Adipose tissue (tissue), 3 donors: ENCODE data around the gene PNCK. TPM values are rescaled to one million over a fixed set of nuclear protein-coding genes. Genes with fewer than 3 reads are reported as not detected.

Experiments used
- H3K27ac ChIP-seq: one replicate; pipeline ENCODE4 v1.5.1; 2013; ENCODE audit warnings: low read depth, low read length
- WGBS, 3 donors: extraction: QIAGEN DNeasy Blood & Tissue Kit; methylation state at CpG; one replicate each; pipeline ENCODE4 v1.1.7; 2013; 5-methylcytosine and 5-hydroxymethylcytosine counted together
- polyA plus RNA-seq, 3 donors: library from polyadenylated mRNA; stranded (reverse); fragments of 200-250 nt; gene quantifications; one replicate each; pipeline ENCODE4 v1.2.3, GENCODE V29; 2013
- donor health status: healthy with polysubstance abuse.
- donor health status: Bipolar disorder and iron deficiency.
- donor health status: healthy.

The PNCK gene
- polyA plus RNA-seq, 3 donors = 0.64 to 1.5 (median 1.5) TPM

DNA sequence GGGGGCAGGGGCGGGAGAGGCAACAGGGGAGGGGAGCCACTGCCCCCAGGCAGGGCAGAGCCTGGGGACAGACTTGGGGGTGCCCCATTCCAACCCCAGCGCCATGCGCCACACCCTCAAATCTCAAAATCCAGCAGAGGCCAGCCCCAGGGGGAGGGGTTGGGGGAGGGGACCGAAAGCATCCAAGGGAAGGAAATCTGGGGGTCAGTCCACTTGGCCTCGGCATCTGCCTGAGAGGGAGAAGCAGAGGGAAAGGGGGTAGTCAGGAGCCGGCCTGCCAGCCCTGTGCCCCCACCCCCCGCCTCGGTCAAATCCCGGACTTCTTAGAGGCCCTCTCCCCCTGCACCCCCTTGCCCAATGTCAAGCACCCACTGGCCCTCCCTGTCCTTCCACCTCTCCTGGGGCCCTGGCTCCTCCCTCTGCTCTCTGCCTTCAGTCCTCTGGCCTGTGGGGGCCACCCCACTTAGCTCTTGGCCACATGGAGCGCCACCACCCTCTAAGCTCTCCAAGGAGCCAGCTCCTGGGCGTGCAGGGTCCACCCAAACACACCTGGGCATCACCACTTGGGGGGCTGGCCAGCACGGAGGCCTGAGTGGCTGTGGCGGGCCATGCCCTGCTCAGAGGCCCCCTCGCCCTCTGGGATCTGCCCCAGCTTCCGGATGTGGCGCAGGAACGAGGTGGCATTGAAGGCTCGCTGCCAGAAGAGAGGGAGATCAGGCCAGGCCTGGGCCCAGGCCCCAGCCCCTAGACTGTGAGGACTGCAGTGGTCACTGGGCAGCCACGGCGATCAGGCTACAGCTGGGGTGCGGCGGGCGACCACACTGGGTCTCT, 3.5 kb downstream of the PNCK start:
- WGBS, 3 donors = 80 to 98% (median 83%) methylated on average over 8 to 23 of the region's 23 CpGs
- no peak overlapping the region for H3K27ac ChIP-seq

- 51 to 62% (median 57%) methylated on average over 10 to 17 of the region's 17 CpGs for WGBS, 3 donors
- H3K27ac ChIP-seq = no peak overlapping the region
These were observed 4.3 kb downstream of the PNCK start for GRCh38 chrX:153669174-153669890.

DNA sequence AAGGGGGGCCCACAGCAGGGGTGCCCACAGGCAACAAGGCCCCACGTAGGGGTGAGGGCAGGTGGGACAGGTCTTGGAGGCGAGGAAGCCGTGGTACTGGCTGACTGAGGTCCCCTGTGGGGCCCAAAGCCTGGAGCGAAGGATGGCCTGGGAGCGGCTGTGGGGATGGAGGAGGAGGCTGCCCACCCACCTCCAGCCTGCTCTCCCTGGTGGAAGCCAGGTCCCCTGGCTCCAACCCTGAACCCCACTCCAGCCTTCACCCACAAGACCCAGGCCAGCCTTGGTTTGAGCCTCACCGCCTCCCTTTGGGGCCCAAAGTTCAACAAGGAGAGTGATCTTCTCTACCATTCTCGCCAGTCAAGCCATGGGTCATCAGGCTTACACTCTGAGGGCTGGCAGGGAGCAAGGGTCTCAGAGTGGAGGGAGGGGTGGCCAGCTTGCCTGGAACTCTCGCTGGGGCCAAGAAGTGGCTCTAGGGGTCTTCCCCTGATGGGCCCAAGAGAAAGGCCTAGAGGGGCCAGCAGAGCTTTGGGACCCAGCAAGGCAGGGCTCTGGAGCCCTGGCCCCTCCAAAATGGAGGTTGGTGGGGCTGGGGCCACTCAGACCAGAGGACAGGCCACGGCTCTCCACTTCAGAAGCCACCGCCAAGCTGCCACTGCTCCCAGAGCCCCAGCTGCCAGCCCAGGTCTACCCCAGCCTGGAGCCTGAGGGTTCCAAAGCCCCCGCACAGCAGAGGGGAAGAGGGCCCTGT, 5.0 kb downstream of the PNCK start:
- 79 to 91% (median 86%) methylated on average over 10 to 11 of the region's 11 CpGs for WGBS, 3 donors
- no peak overlapping the region for H3K27ac ChIP-seq

DNA sequence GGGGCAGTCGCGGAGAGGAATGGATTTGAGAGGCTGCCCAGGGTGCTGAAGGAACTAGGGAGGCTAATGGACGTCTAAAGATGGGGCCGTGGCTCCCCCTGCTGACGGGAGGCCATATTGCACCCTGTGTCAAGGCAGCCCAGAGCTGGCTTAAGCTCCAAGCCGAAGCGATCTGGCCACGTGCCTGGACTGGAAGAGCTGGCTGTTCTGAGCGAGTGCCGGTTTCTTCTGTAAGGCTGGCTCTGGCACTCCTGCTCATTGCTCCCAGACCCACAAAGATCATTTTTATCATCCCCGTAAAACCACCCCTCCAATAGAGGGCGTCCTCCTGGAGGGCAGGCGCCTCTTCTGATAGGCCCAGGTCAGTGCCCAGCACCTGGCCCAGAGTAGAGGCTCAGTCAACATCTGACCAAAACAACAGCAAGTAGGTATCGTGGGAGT, 5.6 kb downstream of the PNCK start:
- no peak overlapping the region for H3K27ac ChIP-seq
- whole genome bisulfite sequencing, 3 donors = 16 to 37% (median 20%) methylated on average over 14 of the region's 14 CpGs

GRCh38 chrX:153667281-153667955, 6.2 kb downstream of the PNCK start:
- WGBS, 3 donors = 65 to 72% (median 68%) methylated on average over 9 to 11 of the region's 11 CpGs

GRCh38 chrX:153665726-153666306, 7.8 kb downstream of the PNCK start:
- WGBS, 3 donors = 68 to 84% (median 80%) methylated on average over 8 to 9 of the region's 9 CpGs
- no peak overlapping the region for H3K27ac ChIP-seq

More at GRCh38 chrX:153667281-153667955, 6.2 kb downstream of the PNCK start:
- no peak overlapping the region for H3K27ac ChIP-seq

DNA sequence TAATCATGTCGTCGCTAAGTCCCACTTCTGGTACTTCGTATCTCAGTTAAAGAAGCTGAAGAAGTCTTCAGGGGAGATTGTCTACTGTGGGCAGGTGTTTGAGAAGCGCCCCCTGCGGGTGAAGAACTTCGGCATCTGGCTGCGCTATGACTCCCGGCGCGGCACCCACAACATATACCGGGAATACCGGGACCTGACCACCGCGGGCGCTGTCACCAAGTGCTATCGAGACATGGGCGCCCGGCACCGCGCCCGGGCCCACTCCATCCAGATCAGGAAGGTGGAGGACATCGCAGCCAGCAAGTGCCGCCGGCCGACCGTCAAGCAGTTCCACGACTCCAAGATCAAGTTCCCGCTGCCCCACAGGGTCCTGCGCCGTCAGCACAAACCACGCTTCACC, 11.3 kb downstream of the PNCK start:
- 3 to 30% (median 3%) methylated on average over 14 to 31 of the region's 31 CpGs for WGBS, 3 donors
- no peak overlapping the region for H3K27ac ChIP-seq

- 87 to 98% (median 88%) methylated on average over 3 of the region's 3 CpGs for WGBS, 3 donors
- H3K27ac ChIP-seq = no peak overlapping the region
These were observed 14.3 kb downstream of the PNCK start for GRCh38 chrX:153659268-153659667.

DNA sequence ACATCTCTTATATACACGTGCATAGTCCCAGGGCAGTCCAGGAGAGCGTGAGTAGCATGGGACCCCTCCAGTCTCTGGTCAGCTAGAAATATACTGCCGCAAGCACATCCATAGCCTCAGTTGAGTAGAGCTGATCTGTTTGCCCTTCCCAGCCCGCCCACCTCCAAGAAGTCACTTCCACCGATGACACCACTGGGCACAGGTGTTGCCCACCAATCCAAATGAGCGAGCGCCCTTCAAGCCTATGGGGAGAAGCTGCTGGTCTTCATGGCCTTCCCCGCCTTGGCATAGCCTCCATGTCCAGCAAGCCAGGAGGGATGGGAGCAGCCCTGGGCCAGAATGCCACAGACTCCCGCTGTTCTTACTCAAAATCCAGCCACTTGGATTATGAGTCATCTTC, 16.5 kb downstream of the PNCK start:
- 87 to 94% (median 88%) methylated on average over 7 to 9 of the region's 9 CpGs for WGBS, 3 donors

GRCh38 chrX:153653556-153653955, 20.1 kb downstream of the PNCK start:
- 83 to 100% (median 99%) methylated on average over 2 of the region's 2 CpGs for WGBS, 3 donors
- H3K27ac ChIP-seq = no peak overlapping the region

More for the DNA sequence above, 16.5 kb downstream of the PNCK start:
- H3K27ac ChIP-seq = no peak overlapping the region

- WGBS, 3 donors = 77 to 81% (median 80%) methylated on average over 9 of the region's 9 CpGs
- H3K27ac ChIP-seq = no peak overlapping the region
These were observed 22.0 kb downstream of the PNCK start for GRCh38 chrX:153651540-153652079.

DNA sequence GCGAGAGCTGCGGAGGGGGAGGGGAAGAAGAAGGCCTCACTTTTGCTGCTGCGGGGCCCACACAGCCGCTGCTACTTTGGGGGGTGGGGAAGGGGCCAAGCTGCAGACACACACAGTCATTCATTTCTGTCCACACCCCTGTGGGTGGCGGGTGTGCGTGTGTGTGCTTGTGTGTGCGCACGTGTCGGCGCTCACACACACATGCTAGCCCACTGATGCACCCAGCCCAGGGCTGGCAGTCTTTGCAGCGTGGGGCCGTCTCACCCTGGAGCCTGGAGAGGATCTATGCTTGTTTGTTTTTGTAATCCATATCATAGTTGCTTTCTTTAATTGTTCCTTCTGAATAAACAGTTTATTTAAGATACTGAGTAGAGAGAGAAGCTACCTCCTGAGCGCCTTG, 22.7 kb downstream of the PNCK start:
- H3K27ac ChIP-seq = no peak overlapping the region
- WGBS, 3 donors = 90 to 91% (median 91%) methylated on average over 12 to 13 of the region's 13 CpGs

DNA sequence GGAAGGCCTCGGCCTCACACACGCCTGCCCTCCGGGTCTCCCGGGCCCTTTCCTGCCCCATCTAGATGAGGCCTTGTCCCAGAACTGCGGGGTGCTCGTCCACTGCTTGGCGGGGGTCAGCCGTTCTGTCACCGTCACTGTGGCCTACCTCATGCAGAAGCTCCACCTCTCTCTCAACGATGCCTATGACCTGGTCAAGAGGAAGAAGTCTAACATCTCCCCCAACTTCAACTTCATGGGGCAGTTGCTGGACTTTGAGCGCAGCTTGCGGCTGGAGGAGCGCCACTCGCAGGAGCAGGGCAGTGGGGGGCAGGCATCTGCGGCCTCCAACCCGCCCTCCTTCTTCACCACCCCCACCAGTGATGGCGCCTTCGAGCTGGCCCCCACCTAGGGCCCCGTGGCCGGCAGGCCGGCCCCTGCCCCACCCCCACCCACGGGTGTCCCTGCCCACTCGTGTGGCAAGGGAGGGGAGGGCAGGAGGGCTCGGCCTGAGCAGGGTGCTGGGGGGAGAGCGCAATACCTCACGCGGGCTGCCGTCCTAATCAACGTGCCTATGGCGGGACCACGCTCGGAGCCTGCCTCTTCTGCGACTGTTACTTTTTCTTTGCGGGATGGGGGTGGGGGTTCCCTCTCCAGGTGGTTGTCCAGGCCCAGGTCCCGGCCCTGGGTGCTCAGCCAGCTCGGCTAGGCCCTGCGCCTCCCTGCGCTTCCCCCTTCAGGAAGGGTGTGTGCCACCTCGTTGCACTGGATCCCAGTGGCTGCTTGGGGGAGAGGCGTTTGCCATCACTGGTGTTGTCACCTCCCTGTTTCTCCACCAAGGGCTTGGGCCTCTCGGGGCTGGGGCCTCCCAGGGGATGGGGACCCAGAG, 23.5 kb downstream of the PNCK start:
- WGBS, 3 donors = 71 to 76% (median 73%) methylated on average over 20 to 39 of the region's 41 CpGs
- H3K27ac ChIP-seq = no peak overlapping the region

DNA sequence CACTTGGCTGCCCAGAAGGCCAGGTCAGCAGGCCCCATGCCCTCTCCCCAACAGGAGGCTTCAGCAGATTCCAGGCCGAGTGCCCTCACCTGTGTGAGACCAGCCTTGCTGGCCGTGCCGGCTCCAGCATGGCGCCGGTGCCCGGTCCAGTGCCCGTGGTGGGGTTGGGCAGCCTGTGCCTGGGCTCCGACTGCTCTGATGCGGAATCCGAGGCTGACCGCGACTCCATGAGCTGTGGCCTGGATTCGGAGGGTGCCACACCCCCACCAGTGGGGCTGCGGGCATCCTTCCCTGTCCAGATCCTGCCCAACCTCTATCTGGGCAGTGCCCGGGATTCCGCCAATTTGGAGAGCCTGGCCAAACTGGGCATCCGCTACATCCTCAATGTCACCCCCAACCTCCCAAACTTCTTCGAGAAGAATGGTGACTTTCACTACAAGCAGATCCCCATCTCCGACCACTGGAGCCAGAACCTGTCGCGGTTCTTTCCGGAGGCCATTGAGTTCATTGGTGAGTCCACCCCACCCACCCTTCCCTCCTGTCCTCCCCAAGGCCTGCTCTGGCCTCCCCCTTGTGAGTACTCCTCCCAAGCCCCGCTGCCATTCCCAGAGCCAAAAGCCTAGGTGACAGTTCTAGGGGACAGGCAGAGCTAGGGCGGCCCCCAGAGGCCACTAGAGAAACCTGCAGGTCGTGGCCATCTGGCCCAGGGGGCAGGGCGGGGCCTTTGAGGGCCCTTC, 24.3 kb downstream of the PNCK start:
- 73 to 84% (median 83%) methylated on average over 21 to 26 of the region's 26 CpGs for WGBS, 3 donors
- no peak overlapping the region for H3K27ac ChIP-seq

GRCh38 chrX:153648358-153649177, 25.0 kb downstream of the PNCK start:
- 73 to 83% (median 77%) methylated on average over 15 to 17 of the region's 17 CpGs for WGBS, 3 donors
- no peak overlapping the region for H3K27ac ChIP-seq
